COLO668 (cell line): ENCODE data around the gene WFIKKN1.
A peak's percentile ranks its signal among the peaks of the same experiment; 100 is the strongest.

Experiments
- DNase-seq: peaks from one replicate; lab custom pipeline; 2025; ENCODE audit not compliant: unreplicated experiment; lab: John Stamatoyannopoulos, UW

WFIKKN1 gene

GRCh38 chr16:652454-653305 lies 21.9 kb downstream of the WFIKKN1 start:
- DNase-seq: no peak

GRCh38 chr16:654034-654433 lies 23.2 kb downstream of the WFIKKN1 start:
- DNase-seq: no peak

- no peak for DNase-seq
Observed at GRCh38 chr16:657487-657886, 26.7 kb downstream of the WFIKKN1 start.

GRCh38 chr16:658679-659571 lies 28.1 kb downstream of the WFIKKN1 start:
- no peak for DNase-seq

- DNase-seq: no peak
Observed at GRCh38 chr16:659618-660017, 28.8 kb downstream of the WFIKKN1 start.

- DNase-seq: no peak
Observed at GRCh38 chr16:660132-660458, 29.3 kb downstream of the WFIKKN1 start.

GRCh38 chr16:660459-661183 lies 29.8 kb downstream of the WFIKKN1 start:
- peak; percentile 79 for DNase-seq

GRCh38 chr16:661184-661821 lies 30.5 kb downstream of the WFIKKN1 start:
- no peak for DNase-seq

- DNase-seq: no peak
Observed at GRCh38 chr16:662095-662494, 31.3 kb downstream of the WFIKKN1 start.

GRCh38 chr16:662597-662996 lies 31.8 kb downstream of the WFIKKN1 start:
- DNase-seq: no peak

GRCh38 chr16:666572-666971 lies 35.8 kb downstream of the WFIKKN1 start:
- DNase-seq: peak; percentile 39

GRCh38 chr16:667113-667779 lies 36.5 kb downstream of the WFIKKN1 start:
- peak; percentile 30 for DNase-seq

GRCh38 chr16:667780-668518 lies 37.2 kb downstream of the WFIKKN1 start, which contains the start of gene RHOT2:
TSS of gene RHOT2 (plus strand) at chr16:668132. CDS start at chr16:668200, 68 bp downstream.
- peak; percentile 97 for DNase-seq

GRCh38 chr16:668519-669171 lies 37.9 kb downstream of the WFIKKN1 start:
- peak; percentile 34 for DNase-seq

- DNase-seq: no peak
Observed at GRCh38 chr16:669666-670065, 38.9 kb downstream of the WFIKKN1 start.

GRCh38 chr16:670485-671352 lies 39.9 kb downstream of the WFIKKN1 start:
- no peak for DNase-seq

GRCh38 chr16:671353-672131 lies 40.8 kb downstream of the WFIKKN1 start:
- DNase-seq: no peak
